TTC549 (cell line): ENCODE measurements around the gene ZSCAN5A.
"Not testable (repeated sequence)": the region's sequence is repeated elsewhere in the genome, so short reads cannot be mapped to it uniquely, and the experiment has no call there.

Experiments used
- FAIRE-seq: peaks from 2 replicates; lab custom pipeline; 2012; peaks lifted over from hg19 to GRCh38; lab: Jason Lieb, UNC

ZSCAN5A gene

DNA sequence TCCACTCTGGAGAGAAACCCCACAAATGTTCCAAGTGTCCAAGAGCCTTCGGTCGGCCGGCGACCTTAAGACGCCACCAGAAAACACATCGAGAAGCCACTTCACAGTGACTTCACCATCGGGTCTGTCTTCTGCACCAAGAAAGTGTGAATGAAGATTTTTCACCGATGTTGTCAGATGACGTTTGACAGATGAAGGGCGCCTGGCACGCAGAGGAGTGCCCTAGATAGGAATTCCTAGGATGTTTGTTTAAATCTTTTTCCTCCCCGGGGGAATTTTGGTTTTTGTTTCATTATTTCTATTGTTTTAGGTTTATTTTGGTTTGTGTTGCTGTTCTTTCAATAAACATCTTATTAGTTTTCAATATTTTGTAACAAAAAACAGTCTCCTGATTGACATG lies 105.5 kb downstream of the ZSCAN5A start:
- FAIRE-seq, result no peak

DNA sequence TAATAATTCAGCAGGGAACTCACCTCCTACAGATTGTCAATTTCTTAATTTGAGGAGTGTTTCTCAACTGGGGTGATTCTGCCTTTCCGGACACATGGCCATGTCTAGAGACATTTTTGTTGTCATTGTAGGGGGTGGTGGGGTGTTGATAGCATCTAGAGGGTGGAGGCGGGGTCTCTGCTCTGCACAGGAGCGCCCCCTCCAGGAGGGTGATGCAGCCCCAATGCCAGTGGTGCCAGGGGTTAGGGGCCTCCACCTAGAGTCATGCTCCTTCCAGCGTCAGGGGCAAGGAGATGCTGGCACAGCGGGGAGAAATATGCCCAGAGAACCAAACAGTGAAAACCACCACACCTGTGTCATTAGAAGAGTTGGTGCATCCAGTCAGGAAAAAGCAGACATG lies 107.1 kb downstream of the ZSCAN5A start:
- not testable (repeated sequence) for FAIRE-seq

DNA sequence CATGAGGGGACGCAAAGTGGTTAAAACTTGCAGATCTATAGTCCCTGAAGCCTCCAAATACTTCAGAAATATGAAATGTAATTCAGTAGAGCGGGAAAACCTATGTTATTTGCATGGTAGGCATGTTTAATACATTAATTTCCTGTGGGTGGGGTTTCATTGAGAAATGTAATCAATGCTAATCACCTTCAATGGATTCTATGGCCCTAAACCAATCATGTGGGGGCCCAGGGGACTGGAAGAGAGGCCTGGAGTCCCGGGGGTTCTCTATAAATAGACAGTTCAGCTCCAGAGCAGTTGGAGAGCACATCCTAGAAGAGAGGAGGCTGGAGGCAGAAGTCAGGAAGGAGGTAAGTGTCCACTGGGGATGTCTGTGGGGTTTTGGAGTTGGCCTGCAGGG lies 112.7 kb downstream of the ZSCAN5A start, which contains the start of gene ZSCAN5C:
Gene ZSCAN5C, plus strand, starts transcription at position 301 of the 400 bp plus-strand sequence. CDS start 3,641 bp downstream, outside the sequence.
- FAIRE-seq, result no peak

DNA sequence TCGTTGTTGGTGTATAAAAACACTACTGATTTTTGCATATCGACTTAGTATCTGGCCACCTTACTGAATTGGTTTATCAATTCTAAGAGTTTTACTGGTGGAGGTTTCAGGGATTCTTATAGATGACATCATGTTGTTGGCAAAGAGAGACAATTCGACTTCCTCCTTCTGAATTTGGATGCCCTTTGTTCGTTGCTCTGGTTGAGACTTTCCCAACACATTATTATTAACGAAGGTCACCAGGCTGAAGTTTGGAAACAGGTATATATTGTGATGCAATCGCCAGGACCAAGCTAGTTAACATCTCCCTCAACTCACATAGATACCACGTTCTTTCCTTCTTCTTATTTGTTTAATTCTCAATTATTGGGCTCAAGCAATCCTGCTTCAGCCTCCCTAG lies 115.0 kb downstream of the ZSCAN5A start:
- FAIRE-seq, result no peak

DNA sequence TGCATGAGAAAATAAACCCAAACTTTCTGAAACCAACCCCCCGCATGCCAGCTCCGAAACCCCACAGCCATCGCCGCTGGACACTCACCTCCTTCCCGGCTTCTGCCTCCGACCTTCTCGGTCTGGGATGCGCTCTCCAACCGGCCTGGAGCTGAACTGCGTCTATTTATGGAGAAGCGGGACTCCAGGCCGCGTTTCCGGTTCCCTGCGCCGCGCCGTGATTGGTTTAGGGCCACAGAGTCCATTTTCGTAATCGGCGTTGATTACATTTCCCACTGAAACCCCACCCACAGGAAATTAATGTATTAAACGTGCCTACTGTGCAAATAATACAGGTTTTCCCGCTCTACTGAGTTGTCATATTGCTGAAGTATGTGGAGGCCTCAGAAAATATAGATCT lies 117.0 kb downstream of the ZSCAN5A start, which contains the start of gene ZSCAN5B:
Gene ZSCAN5B, minus strand, starts transcription at position 138 of the 400 bp plus-strand sequence. CDS start 4,731 bp downstream, outside the sequence.
- FAIRE-seq, result not testable (repeated sequence)

DNA sequence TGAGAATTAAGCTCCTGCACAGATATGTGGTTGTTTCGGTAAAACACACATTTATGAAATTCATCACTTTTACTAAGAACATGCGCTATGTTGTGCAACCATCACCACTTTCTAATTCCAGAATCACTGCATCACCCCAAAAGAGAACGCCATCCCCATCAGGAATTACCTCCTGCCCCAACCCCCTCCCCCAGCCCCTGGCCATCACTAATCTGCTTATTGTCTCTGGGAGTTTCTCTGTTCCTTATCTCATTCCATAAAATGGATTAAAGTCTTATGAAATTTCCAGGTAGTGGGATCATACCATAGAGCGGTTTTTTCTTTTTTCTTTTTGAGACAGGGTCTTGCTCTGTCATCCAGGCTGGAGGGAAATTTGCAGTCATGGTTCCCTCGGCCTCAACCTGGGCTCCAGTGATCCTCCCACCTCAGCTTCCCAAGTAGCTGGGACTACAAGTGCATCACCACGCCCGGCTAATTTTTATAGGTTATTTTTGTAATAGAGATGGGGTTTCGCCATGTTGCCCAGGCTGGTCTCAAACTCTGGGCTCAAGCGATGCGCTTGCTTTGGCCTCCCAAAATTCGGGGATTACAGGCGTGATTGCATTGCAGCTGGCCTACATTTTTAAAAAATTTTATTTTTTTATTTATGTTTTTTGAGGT lies 120.5 kb downstream of the ZSCAN5A start:
- no peak for FAIRE-seq

DNA sequence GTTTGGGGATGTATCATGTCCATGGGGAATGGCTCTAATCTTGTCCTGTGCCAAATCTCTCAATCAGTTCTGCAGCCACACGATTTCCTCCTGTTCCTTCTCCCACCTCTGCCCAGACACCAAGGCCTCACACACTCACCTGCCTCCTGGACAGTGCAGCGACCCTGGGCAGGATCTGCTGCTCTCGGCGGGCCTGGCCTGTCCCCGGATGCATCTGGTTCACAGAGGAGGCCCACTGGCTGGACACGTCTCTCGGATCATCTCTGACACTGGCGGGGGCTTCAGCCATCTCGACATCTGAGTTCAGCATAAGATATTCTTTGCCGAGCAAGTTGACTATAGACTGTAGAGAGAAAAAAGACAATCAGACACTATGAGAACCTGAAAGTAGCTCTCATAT lies 122.9 kb downstream of the ZSCAN5A start:
- FAIRE-seq, result no peak

DNA sequence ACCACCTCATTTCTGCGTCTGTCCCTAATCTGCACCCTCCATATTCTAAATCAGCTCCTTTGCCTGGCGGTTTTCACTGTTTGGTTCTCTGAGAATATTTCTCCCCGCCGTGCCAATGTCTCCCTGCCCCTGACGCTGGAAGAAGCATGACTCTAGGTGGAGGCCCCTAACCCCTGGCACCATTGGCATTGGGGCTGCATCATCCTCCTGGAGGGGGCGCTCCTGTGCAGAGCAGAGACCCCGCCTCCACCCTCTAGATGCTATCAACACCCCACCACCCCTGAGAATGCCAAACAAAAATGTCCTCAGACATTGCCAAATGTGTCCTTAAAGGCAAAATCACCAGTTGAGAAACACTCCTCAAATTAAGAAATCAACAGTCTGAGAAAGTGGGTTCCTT lies 123.5 kb downstream of the ZSCAN5A start:
- no peak for FAIRE-seq

DNA sequence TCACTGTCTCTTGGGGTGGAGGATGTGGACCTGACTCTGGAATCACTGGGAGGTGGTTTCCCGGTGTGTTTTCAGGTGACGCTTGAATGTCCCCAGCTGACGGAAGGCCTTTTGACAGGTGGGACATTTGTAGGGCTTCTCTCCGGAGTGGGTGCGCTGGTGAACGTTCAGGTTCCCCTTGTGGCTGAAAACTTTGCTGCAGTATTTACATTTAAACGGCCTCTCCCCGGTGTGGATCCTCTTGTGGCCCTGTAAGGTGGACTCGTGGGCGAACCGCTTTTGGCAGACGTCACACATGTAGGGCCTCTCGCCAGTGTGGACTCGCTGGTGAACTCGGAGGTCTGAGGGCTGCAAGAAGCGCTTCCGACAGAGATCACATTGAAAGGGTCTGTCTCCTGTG lies 124.9 kb downstream of the ZSCAN5A start:
- FAIRE-seq, result no peak

DNA sequence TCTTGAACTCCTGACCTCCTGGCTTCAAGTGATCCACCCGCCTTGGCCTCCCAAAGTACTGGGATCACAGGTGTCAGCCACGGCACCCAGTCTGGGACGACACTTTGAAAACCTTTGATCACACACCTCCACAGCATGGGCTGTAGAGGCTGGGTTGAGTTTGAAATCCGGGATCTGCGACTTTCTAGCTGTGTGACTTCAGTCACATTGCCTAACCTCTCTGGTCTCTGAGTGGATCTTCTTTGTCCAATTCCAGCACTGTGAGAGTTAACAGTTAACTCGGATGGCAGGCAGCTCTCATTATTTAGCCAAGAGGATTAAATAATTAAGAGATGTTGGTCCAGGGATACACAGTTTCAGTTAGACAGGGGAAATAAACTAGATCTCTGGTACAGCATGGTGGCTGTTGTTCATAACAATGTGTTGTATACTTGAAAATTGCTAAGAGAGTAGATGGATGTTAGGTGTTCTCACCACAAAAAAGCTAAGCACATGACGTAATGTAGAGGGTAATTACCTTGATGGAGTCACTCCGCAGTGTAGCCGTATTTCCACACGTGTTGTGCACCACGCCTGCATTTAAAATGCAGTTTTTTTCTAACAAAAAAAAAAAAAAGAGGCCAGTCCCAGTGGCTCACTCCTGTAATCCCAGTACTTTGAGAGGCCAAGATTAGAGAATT lies 136.9 kb downstream of the ZSCAN5A start:
- FAIRE-seq, result no peak

DNA sequence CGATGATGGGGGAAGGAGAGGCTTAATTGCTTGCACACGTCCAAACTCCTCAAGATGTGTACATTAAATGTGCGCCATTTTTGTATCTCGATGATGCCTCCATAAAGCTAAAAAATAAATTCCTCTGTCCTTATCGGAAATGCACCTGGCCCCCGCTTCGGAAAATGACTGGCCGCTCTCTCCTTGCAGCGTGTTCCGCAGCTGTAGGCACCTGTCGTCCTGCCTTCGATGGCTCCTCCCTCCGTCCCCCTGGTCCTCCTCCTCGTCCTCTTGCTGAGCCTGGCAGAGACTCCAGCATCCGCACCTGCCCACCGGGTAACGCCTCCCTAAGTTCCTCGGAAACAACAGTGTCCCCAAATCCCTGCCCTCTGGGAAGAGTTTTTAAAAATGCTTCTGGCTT lies 137.8 kb downstream of the ZSCAN5A start:
- no peak for FAIRE-seq

DNA sequence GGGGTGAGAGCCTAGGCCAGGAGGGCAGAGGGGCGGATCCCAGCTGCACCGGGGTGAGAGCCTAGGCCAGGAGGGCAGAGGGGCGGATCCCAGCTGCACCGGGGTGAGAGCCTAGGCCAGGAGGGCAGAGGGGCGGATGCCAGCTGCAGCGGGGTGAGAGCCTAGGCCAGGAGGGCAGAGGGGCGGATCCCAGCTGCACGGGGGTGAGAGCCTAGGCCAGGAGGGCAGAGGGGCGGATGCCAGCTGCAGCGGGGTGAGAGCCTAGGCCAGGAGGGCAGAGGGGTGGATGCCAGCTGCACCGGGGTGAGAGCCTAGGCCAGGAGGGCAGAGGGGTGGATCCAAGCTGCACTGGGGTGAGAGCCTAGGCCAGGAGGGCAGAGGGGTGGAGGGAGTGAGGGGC lies 138.3 kb downstream of the ZSCAN5A start:
- FAIRE-seq, result not testable (repeated sequence)

DNA sequence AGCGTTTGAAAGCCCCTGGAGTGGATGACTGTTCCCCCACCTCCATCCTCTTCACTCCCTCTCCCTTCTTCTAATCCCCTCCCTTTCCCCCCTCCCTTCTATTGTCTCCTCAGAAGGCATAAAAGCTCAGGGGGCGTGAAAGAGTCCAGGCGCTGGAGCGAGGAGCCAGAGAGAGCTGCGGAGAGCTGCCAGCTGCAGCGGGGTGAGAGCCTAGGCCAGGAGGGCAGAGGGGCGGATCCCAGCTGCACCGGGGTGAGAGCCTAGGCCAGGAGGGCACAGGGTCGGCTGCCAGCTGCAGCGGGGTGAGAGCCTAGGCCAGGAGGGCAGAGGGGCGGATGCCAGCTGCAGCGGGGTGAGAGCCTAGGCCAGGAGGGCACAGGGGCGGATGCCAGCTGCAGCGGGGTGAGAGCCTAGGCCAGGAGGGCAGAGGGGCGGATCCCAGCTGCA lies 138.8 kb downstream of the ZSCAN5A start, which contains the start of gene GALP:
Gene GALP, plus strand, starts transcription at position 148 of the 447 bp plus-strand sequence. CDS start 1,101 bp downstream, outside the sequence.
- FAIRE-seq, result not testable (repeated sequence)

DNA sequence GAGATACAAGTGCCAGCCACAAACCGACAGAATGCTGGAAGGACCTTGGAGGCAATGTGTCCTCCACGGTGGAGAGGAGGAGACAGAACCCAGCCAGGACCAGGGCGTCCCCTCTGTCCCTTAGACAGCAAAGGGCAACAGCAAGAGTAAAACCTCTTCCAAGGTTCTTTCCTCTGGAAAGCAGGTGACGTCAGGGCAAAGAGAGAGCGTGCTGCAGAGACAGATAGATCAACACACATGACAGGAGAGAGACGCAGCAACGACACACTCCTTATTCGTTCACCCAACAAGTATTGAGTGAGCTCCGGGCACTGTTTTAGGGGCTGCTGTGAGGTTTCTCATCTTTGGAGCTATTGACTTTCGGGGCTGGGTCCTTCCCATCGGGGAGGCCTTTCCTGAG lies 140.1 kb downstream of the ZSCAN5A start:
- FAIRE-seq, result no peak

DNA sequence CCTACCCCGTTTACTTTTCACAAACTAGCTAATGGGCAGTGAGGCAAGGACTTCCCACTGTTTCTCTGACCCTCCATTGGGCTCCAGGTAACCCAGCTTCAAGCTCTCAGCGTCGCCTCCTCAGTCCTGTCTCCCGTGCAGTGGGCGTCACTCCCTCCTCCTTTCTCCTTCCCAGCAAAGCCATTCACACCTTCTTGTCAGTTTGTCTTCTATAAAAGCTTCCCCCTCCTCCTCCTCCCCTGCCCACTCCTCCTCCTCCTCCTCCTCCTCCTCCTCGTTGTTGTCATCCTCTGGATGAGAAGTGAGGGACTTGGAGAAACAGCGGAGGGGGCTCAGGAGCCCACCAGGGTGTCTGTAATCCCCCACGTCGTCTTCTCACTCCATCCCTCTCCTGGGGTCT lies 140.6 kb downstream of the ZSCAN5A start:
- FAIRE-seq, result no peak
